ENCODE results near the gene TPK1.

Gene TPK1

DNA sequence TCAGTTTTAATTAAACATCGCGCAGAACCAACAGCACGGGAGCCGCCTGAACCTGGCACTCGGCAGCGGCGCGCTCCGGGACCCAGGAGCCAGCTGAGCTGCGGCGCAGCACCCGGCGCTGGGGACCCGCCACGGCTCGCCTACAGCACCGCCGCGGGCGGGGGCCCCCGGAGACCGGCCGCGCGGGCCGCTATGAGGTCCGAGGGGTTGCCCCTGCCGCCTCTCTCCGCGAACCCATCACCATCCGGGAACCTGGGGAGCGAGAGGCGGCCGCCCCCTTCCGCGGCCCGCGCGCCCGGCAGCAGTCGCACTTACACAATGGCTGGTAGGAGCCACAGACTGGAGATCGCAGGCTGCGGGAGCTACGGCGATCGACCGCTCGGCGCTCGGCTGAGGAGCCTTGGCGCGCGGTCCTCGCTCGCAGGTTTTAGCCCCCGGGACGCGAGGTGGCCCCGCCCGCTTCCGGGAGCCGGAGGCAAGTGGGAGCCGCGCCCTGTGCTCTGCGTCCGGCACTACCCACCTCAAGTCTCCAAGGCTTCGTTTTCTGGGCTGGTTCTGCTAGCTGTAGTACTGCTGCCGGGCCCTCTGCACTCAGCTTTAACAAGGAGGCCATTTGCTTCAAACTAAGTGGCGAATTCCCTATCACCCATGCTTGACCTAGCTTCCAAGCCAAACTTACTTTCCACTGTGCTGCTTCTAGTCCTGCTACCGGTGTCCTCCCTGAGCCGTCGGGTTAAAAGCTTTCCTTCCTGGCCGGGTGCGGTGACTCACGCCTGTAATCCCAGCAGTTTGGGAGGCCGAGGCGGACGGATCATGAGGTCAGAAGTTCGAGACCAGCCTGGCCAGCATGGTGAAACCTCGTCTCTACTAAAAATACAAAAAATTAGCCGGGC is at the start of gene TPK1:
Gene TPK1, minus strand, starts transcription at position 402 of the 893 bp plus-strand sequence. CDS start 451 bp downstream, outside the sequence.
- DNase-seq (ENCODE audit: insufficient read length, low spot score) (peak; percentile 85), FAIRE-seq (no peak)
- TF ChIP-seq, protein P1, sequence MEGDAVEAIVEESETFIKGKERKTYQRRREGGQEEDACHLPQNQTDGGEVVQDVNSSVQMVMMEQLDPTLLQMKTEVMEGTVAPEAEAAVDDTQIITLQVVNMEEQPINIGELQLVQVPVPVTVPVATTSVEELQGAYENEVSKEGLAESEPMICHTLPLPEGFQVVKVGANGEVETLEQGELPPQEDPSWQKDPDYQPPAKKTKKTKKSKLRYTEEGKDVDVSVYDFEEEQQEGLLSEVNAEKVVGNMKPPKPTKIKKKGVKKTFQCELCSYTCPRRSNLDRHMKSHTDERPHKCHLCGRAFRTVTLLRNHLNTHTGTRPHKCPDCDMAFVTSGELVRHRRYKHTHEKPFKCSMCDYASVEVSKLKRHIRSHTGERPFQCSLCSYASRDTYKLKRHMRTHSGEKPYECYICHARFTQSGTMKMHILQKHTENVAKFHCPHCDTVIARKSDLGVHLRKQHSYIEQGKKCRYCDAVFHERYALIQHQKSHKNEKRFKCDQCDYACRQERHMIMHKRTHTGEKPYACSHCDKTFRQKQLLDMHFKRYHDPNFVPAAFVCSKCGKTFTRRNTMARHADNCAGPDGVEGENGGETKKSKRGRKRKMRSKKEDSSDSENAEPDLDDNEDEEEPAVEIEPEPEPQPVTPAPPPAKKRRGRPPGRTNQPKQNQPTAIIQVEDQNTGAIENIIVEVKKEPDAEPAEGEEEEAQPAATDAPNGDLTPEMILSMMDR (IDR thresholded peaks at IDR 0.05; ENCODE audit: insufficient read depth, missing control alignments), result no peak

- TF ChIP-seq, protein P1 (IDR thresholded peaks at IDR 0.05; ENCODE audit: insufficient read depth, missing control alignments), result no peak
- FAIRE-seq (no peak), DNase-seq (ENCODE audit: insufficient read length, low spot score) (no peak)
These were observed 49.6 kb upstream of the TPK1 start for GRCh38 chr7:144885478-144885877.

- TF ChIP-seq, protein P1 (IDR thresholded peaks at IDR 0.05; ENCODE audit: insufficient read depth, missing control alignments), result no peak
- no peak for FAIRE-seq
- no peak for DNase-seq (ENCODE audit: insufficient read length, low spot score)
These were observed 49.0 kb upstream of the TPK1 start for GRCh38 chr7:144884896-144885295.

DNA sequence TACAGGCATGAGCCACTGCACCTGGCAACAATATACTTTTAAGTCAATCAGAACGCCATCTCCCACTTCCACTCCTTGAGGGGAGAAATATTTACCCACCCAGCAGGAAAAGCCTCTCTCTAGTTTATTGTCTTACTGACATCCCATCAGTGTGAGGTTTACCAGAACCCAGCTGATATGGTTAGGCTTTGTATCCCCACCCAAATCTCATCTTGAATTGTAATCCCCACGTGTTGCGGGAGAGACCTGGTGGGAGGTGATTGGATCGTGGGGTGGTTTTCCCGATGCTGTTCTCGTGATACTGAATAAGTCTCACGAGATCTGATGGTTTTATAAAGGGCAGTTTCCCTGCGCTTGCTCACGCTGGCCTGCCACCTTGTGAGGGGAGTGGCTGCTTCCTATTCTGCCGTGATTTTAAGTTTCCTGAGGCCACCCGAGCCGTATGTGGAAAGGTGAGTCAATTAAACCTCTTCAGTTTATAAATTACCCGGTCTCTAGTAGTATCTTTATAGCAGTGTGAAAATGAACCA is 37.5 kb upstream of the TPK1 start:
- DNase-seq (ENCODE audit: insufficient read length, low spot score) (no peak), FAIRE-seq (no peak)

GRCh38 chr7:144869082-144869481 is 33.2 kb upstream of the TPK1 start:
- no peak for DNase-seq (ENCODE audit: insufficient read length, low spot score)
- no peak for FAIRE-seq
- TF ChIP-seq, protein P1 (IDR thresholded peaks at IDR 0.05; ENCODE audit: insufficient read depth, missing control alignments), result no peak

More for the DNA sequence above, 37.5 kb upstream of the TPK1 start:
- TF ChIP-seq, protein P1 (IDR thresholded peaks at IDR 0.05; ENCODE audit: insufficient read depth, missing control alignments), result no peak

DNA sequence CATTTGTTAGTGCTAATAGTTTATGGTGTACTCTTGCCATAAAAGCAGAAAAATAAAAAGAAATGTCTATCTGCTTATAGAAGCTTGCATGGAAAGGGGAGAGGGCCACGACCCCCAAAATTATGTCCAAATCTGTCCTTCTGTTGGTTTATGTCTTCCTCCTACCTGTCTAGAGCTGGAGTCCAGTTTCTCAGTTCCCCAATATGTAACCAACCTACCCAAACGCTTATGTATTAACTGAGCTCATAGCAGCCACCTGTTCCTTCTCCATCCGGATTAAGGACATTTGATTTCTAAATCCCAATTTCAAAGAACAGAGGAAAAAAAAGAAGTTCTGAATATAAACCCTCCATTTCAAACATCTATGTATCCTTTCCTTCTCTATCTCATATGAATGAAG is 30.3 kb upstream of the TPK1 start:
- DNase-seq (ENCODE audit: insufficient read length, low spot score) (no peak), FAIRE-seq (no peak)
- TF ChIP-seq, protein P1 (IDR thresholded peaks at IDR 0.05; ENCODE audit: insufficient read depth, missing control alignments), result no peak

- DNase-seq (ENCODE audit: insufficient read length, low spot score) (no peak), FAIRE-seq (no peak)
- TF ChIP-seq, protein P1 (IDR thresholded peaks at IDR 0.05; ENCODE audit: insufficient read depth, missing control alignments), result no peak
These were observed 27.4 kb upstream of the TPK1 start for GRCh38 chr7:144863320-144863647.

Measured in D721Med (cell line).